Measurements from ENCODE around the gene CEMIP.

The CEMIP gene

DNA sequence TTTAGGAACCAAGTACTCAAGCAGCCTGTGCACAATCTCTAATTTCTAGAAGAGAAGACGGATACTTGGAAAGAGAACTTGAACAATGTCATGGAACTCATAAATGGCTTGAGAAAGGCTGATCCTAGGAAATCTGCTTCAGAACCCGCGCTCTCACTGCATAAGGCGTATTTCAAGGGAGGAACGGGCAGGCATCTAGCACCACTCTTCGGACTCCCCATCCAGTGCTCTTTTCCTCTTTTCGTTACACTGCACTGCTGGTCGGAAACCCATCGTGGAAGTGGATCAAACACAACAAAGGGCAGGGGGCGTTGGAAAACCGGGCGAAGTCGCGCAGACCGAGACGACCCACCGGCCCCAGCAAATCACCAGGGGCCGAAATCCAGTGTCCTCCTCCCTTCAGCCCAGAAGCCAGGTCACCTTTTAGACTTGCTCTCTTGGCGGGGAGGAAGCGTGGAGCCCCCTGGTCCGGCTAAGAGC lies 221.0 kb downstream of the CEMIP start:
- DNase-seq (ENCODE audit: low read depth in 2 of 2, low spot score in 1 of 2), result no peak

DNA sequence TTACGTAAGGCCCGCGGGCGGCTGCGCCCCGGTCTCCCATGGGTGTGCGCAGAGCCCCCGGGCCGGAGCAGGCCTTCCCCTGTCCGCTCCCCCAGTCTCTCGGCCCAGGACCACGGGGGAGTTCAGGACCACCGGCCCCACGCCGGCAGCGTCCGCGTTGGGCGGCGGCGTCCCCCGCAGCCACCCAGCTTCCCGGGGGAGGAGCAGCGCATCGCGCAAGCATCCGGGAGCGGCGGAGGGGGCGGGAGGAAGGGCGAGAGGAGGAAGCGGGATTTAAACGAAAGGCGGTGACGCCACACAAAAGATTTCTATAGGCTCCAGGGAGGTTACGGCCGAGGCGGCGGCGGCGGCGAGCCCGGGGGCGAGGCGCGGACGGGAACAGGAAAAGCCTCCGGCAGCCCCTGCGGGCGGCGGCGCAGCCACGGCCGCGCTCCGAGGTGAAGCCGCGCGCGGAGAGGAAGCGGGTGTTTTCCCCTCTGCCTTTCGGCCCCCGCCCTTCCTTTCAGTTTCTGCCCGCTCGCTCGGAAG lies 221.5 kb downstream of the CEMIP start, which contains the start of gene TLNRD1:
TLNRD1 (plus strand) TSS at position 300 of the 528 bp plus-strand sequence. CDS start 1,349 bp downstream, outside the sequence.
- peak; percentile 53 to 62 for DNase-seq (ENCODE audit: low read depth in 2 of 2, low spot score in 1 of 2)

Data from stimulated activated CD8-positive, alpha-beta memory T cell treated with anti-CD3 and anti-CD28 coated beads, Interleukin-4, amount 100 ng/mL, for 1 hour (primary cell).